Skin epidermis (tissue), 12 donors: ENCODE data around the gene ATP1A4.
A peak's percentile ranks its signal among the peaks of the same experiment; 100 is the strongest.
"Not testable (repeated sequence)": the region's sequence is repeated elsewhere in the genome, so short reads cannot be mapped to it uniquely, and the experiment has no call there.

Experiments used
- H3K27ac ChIP-seq, 21 experiments: fragments of 200-600 bp; sonication (generic) in 11 of 21; one replicate each; pipeline ENCODE4 v1.5.0; 2020; ENCODE audit warnings: mild to moderate bottlenecking in 3 of 21, inconsistent platforms in 2 of 21, moderate library complexity in 2 of 21
- H3K4me3 ChIP-seq, 7 experiments: fragments of 200-600 bp; sonication (generic) in 2 of 7; one replicate each; pipeline ENCODE4 v1.5.0; 2020; ENCODE audit warnings: inconsistent platforms in 2 of 7, mild to moderate bottlenecking in 2 of 7, moderate library complexity in 1 of 7

ATP1A4 gene

GRCh38 chr1:160121388-160121787, 30.0 kb upstream of the ATP1A4 start:
- no peak overlapping the region for H3K27ac ChIP-seq

GRCh38 chr1:160122978-160123495, 28.4 kb upstream of the ATP1A4 start:
- H3K27ac ChIP-seq, result no peak overlapping the region
- H3K4me3 ChIP-seq, result no peak overlapping the region

More at GRCh38 chr1:160121388-160121787, 30.0 kb upstream of the ATP1A4 start:
- no peak overlapping the region for H3K4me3 ChIP-seq

DNA sequence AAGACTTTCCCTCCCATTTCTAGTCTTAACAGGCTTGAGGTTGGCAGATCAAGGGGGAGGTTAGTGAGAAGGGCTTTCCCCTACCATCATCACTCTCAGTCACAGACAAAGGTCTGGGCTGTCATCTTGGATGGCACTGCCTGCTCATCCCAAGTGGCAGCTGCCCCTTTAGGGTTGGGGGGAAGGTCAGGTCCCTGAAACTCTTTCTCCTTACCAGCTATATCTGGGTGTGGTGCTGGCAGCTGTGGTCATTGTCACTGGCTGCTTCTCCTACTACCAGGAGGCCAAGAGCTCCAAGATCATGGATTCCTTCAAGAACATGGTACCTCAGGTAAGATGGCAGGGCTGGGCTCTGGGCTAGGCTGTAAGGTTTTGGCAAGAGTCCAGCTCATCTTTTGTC, 27.7 kb upstream of the ATP1A4 start:
- no peak overlapping the region for H3K4me3 ChIP-seq
- no peak overlapping the region for H3K27ac ChIP-seq

DNA sequence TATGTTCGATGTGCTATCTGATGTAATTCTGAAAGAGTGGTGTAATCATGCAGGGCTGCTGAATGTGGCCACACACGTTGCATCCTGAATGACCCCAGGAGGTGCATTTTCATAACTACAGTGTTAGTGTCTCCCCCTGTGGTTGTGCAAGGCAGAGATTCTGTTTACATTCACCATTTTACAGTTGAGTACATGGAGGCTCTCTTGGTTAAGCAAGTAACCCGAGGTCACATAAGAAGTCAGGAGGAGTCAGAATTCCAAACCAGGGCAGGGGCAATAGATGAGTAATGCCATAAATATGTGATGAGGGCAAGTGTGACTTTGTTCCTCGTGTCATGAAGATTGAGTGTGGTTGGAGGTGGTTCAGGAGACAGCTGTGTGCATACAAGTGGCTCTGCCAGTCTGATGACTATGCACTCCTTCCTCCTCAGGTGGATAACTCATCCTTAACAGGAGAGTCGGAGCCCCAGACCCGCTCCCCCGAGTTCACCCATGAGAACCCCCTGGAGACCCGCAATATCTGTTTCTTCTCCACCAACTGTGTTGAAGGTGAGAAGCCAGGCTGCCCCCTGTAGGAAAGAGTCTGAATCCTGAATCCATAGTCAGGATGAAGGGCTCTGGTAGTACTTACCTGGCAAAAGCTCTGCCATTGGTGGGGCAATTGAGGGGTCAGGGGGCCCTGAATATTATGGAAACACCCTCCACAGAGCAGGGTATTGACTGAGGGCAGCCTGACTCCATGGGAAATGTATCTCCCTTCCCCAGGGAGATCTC, 26.5 kb upstream of the ATP1A4 start:
- Histone ChIP-seq H3K27ac (peak overlapping the region in 1 of 21 experiments; percentile 52), H3K4me3 (no peak overlapping the region)

GRCh38 chr1:160125746-160126145, 25.7 kb upstream of the ATP1A4 start:
- no peak overlapping the region for H3K4me3 ChIP-seq

GRCh38 chr1:160126342-160126741, 25.1 kb upstream of the ATP1A4 start:
- H3K4me3 ChIP-seq, H3K27ac ChIP-seq: not testable (repeated sequence)

More at GRCh38 chr1:160125746-160126145, 25.7 kb upstream of the ATP1A4 start:
- H3K27ac ChIP-seq, result peak overlapping the region in 1 of 21 experiments; percentile 52

DNA sequence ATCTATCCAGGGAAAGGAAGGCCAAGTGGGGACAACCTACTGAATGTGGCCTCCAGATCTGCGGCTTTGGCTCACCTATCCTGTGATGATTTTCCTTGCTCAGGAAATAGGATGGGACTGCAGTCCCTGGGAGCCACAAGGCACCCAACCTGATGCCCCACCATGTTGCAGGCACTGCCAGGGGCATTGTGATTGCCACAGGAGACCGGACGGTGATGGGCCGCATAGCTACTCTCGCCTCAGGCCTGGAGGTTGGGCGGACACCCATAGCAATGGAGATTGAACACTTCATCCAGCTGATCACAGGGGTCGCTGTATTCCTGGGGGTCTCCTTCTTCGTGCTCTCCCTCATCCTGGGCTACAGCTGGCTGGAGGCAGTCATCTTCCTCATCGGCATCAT, 24.0 kb upstream of the ATP1A4 start:
- H3K27ac ChIP-seq, result no peak overlapping the region
- no peak overlapping the region for H3K4me3 ChIP-seq

- Histone ChIP-seq H3K4me3 (no peak overlapping the region), H3K27ac (no peak overlapping the region)
These were observed 23.4 kb upstream of the ATP1A4 start for GRCh38 chr1:160127865-160128523.

GRCh38 chr1:160128636-160129035, 22.8 kb upstream of the ATP1A4 start:
- Histone ChIP-seq H3K4me3 (no peak overlapping the region), H3K27ac (no peak overlapping the region)

DNA sequence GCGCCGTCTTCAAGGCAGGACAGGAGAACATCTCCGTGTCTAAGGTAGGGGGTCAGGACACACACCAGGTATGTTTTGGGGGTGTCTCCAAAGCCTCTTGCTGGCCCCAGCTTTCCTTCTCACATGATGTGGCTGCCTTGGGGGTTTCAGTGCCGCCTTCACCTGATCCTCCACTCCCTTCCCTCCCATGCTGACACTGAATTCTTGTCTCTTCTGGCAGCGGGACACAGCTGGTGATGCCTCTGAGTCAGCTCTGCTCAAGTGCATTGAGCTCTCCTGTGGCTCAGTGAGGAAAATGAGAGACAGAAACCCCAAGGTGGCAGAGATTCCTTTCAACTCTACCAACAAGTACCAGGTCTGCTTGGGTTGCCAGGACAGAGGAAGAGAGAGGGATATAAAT, 22.4 kb upstream of the ATP1A4 start:
- no peak overlapping the region for H3K27ac ChIP-seq
- H3K4me3 ChIP-seq, result no peak overlapping the region

DNA sequence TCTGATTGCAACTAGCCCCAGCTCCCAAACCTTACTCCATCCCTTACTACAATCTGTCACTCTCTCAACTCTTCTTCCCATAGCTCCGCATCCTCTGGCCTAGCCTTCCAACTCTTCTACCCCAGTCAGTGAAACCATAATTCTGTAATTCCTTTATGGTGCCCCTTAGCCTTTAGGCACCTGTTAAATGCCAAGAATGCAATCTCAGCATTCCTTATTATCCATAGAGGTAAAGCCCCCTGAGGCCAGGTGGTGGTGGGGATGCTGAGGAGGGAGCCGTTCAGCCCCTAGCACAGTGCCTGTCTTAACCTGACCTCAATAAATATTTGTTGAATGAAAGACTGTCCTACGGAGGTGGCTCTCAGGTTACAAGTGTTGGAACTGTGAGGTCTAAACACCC, 21.8 kb upstream of the ATP1A4 start:
- Histone ChIP-seq H3K4me3 (no peak overlapping the region), H3K27ac (no peak overlapping the region)

DNA sequence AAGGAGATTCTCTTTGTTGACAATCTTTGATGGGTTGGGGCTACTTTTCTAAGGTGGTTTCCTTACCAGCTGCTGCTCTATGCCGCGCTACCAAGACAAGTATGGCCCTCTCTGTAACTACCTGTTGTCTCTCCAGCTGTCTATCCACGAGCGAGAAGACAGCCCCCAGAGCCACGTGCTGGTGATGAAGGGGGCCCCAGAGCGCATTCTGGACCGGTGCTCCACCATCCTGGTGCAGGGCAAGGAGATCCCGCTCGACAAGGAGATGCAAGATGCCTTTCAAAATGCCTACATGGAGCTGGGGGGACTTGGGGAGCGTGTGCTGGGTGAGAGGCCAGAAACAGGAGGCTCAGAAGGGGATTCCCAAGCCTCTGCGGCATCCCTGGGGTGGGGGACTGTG, 21.4 kb upstream of the ATP1A4 start:
- Histone ChIP-seq H3K27ac (no peak overlapping the region), H3K4me3 (no peak overlapping the region)

GRCh38 chr1:160130486-160130885, 20.9 kb upstream of the ATP1A4 start:
- Histone ChIP-seq H3K4me3 (no peak overlapping the region), H3K27ac (no peak overlapping the region)

DNA sequence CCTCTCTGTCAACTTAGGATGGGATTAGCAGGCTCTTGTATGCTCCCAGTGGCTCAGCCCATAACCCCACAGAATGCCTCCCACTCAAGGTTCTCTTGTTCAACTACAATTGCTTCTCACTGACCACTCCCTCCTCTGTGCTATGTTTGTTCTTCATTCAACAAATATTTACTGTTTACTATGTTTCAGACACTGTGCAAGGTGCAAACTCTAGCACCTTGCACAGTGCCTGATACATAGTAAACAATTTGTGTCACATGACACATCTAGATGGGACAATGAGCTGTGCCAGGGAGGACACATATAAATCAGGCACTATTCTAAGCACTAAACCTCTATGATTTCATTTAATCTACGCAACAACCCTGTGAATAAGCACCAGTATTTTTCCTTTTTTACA, 20.5 kb upstream of the ATP1A4 start:
- Histone ChIP-seq H3K27ac (no peak overlapping the region), H3K4me3 (no peak overlapping the region)

- no peak overlapping the region for H3K4me3 ChIP-seq
- H3K27ac ChIP-seq, result no peak overlapping the region
These were observed 19.4 kb upstream of the ATP1A4 start for GRCh38 chr1:160131803-160132565.

DNA sequence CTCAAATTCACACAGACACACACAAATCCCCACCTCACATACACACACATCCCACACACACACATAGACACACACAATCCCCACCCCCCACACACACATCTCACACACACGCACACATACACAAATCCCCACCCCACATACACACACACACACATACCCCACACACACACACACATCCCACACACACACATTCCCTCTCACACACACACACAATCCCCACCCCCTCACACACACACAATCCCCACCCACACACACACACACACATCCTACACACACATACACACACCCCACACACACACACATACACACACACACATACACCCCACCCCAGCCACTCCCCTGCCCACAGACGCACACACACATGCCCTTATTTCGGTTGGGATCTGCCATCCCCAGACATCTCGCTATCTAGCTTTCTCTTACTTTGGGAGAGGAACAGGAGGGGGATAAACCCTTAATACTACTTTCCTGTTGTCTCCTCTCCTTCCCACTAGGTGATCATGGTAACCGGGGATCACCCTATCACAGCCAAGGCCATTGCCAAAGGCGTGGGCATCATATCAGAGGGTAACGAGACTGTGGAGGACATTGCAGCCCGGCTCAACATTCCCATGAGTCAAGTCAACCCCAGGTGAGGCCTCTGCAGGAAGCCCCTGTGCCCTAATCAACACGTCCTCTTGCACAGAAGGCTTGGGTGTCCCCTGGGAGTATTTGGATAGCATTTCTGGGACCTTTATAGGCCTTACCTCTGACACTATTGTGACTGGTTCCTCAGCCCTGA, 17.2 kb upstream of the ATP1A4 start:
- Histone ChIP-seq H3K27ac (no peak overlapping the region), H3K4me3 (no peak overlapping the region)

GRCh38 chr1:160134791-160135572, 16.4 kb upstream of the ATP1A4 start:
- H3K4me3 ChIP-seq, result no peak overlapping the region
- no peak overlapping the region for H3K27ac ChIP-seq

- Histone ChIP-seq H3K4me3 (no peak overlapping the region), H3K27ac (no peak overlapping the region)
These were observed 15.1 kb upstream of the ATP1A4 start for GRCh38 chr1:160136121-160136925.
